ENCODE data around the gene ITCH.

DNA sequence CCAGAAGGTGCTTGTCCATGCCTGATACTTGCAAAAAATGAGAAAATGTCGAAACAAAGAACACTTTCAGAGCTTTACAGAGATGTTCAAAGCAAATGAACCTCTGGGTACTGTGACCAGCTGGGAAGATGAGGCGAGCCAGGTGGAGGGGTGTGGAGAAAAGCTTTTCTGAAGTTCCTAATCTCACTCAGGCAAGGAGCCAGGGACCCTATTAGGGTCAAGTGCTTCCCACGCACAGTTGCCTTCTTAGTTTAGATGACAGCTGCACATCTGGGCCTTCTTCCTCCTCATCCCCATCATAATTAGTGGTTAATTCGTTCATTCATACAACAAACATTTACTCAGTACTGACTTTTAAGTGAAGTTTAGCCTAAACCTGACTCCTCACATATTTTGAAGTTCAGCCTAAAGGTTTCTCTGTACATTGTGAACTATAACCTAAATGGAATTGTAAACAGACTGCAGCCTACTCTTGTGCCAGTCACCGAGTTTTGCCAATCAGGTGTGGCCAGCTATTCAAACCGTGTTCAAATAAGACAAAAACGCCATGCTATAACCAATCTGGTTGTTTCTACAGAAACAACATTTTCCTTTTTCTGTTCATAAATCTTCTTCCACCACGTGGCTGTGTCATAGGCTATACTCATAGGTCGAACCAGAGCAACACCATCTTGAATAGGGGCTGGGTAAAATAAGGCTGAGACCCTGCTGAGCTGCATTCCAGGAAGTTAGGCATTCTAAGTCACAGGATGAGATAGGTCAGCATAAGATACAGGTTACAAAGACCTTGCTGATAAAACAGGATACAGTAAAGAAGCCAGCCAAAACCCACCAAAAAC, 40.6 kb upstream of the ITCH start:
- TF ChIP-seq, protein P1, sequence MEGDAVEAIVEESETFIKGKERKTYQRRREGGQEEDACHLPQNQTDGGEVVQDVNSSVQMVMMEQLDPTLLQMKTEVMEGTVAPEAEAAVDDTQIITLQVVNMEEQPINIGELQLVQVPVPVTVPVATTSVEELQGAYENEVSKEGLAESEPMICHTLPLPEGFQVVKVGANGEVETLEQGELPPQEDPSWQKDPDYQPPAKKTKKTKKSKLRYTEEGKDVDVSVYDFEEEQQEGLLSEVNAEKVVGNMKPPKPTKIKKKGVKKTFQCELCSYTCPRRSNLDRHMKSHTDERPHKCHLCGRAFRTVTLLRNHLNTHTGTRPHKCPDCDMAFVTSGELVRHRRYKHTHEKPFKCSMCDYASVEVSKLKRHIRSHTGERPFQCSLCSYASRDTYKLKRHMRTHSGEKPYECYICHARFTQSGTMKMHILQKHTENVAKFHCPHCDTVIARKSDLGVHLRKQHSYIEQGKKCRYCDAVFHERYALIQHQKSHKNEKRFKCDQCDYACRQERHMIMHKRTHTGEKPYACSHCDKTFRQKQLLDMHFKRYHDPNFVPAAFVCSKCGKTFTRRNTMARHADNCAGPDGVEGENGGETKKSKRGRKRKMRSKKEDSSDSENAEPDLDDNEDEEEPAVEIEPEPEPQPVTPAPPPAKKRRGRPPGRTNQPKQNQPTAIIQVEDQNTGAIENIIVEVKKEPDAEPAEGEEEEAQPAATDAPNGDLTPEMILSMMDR (IDR thresholded peaks at IDR 0.05): no peak
- no peak for TF ChIP-seq POLR2AphosphoS5 (IDR thresholded peaks at IDR 0.05; ENCODE audit: low read depth, low read length)
- TF ChIP-seq, protein P2, sequence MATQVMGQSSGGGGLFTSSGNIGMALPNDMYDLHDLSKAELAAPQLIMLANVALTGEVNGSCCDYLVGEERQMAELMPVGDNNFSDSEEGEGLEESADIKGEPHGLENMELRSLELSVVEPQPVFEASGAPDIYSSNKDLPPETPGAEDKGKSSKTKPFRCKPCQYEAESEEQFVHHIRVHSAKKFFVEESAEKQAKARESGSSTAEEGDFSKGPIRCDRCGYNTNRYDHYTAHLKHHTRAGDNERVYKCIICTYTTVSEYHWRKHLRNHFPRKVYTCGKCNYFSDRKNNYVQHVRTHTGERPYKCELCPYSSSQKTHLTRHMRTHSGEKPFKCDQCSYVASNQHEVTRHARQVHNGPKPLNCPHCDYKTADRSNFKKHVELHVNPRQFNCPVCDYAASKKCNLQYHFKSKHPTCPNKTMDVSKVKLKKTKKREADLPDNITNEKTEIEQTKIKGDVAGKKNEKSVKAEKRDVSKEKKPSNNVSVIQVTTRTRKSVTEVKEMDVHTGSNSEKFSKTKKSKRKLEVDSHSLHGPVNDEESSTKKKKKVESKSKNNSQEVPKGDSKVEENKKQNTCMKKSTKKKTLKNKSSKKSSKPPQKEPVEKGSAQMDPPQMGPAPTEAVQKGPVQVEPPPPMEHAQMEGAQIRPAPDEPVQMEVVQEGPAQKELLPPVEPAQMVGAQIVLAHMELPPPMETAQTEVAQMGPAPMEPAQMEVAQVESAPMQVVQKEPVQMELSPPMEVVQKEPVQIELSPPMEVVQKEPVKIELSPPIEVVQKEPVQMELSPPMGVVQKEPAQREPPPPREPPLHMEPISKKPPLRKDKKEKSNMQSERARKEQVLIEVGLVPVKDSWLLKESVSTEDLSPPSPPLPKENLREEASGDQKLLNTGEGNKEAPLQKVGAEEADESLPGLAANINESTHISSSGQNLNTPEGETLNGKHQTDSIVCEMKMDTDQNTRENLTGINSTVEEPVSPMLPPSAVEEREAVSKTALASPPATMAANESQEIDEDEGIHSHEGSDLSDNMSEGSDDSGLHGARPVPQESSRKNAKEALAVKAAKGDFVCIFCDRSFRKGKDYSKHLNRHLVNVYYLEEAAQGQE (IDR thresholded peaks at IDR 0.05; ENCODE audit: insufficient read depth in 1 of 2, low read depth in 2 of 2, low read length in 1 of 2): no peak
- no peak for TF ChIP-seq SIN3A (IDR thresholded peaks at IDR 0.05; ENCODE audit: borderline replicate concordance, insufficient read depth, low read depth, low read length)
